HepG2 (cell line): ENCODE results near the gene FAM171A2. TPM values are rescaled to one million over a fixed set of nuclear protein-coding genes. Genes with fewer than 3 reads are reported as not detected.

ENCODE experiments used
- ARNT2 ChIP-seq: sonication (generic); formaldehyde crosslinking; IDR thresholded peaks from 2 replicates; pipeline ENCODE4 v1.8.0; 2022; ENCODE audit warnings: mild to moderate bottlenecking, low read depth, missing genetic modification reagents, moderate library complexity
- ELF3 ChIP-seq: IDR thresholded peaks from 2 replicates; pipeline ENCODE4 v1.6.1; 2016; ENCODE audit warnings: missing genetic modification reagents, missing compliant biosample characterization
- HMG20A ChIP-seq: IDR thresholded peaks from 2 replicates; pipeline ENCODE4 v1.6.1; 2016; ENCODE audit warnings: borderline replicate concordance
- HNRNPH1 ChIP-seq: fragments of 200-400 bp; formaldehyde crosslinking; optimal IDR thresholded peaks from 2 replicates; pipeline ENCODE3; 2017; ENCODE audit warnings: mild to moderate bottlenecking, low read depth, low read length
- HOXA5 ChIP-seq: sonication (generic); formaldehyde crosslinking; IDR thresholded peaks from 2 replicates; pipeline ENCODE4 v1.4.0; 2020; ENCODE audit warnings: missing genetic modification reagents
- IKZF4 ChIP-seq: sonication (generic); formaldehyde crosslinking; IDR thresholded peaks from 2 replicates; pipeline ENCODE4 v1.5.1; 2020; ENCODE audit warnings: borderline replicate concordance, mild to moderate bottlenecking, low read depth, missing genetic modification reagents; ENCODE audit errors: not compliant biosample characterization
- JDP2 ChIP-seq: sonication (generic); formaldehyde crosslinking; IDR thresholded peaks from 2 replicates; pipeline ENCODE4 v1.8.1; 2022; ENCODE audit warnings: missing genetic modification reagents, borderline replicate concordance
- MEF2D ChIP-seq: sonication (generic); formaldehyde crosslinking; IDR thresholded peaks from 2 replicates; pipeline ENCODE4 v1.5.1; 2020; ENCODE audit warnings: mild to moderate bottlenecking, missing genetic modification reagents
- MTF1 ChIP-seq: sonication (generic); formaldehyde crosslinking; IDR thresholded peaks from 2 replicates; pipeline ENCODE4 v1.5.0; 2020; ENCODE audit warnings: missing genetic modification reagents
- MYC ChIP-seq: sonication (generic); formaldehyde crosslinking; IDR thresholded peaks from 2 replicates; pipeline ENCODE4 v1.9.0; 2021; ENCODE audit warnings: missing genetic modification reagents, borderline replicate concordance
- NONO ChIP-seq, 2 experiments: fragments of 450-650 bp in 1 of 2; sonication (generic) in 1 of 2; formaldehyde crosslinking in 1 of 2; IDR thresholded peaks in 1 of 2; conservative IDR thresholded peaks in 1 of 2; 2 replicates each; pipeline versions ENCODE4 v1.6.1 to v1.8.0; 2017 to 2022; ENCODE audit warnings: mild to moderate bottlenecking in 1 of 2, missing genetic modification reagents in 1 of 2, moderate library complexity in 1 of 2
- PAF1 ChIP-seq: IDR thresholded peaks from 2 replicates; pipeline ENCODE4 v1.6.1; 2016; ENCODE audit warnings: missing genetic modification reagents, missing compliant biosample characterization
- PPARG ChIP-seq: conservative IDR thresholded peaks from 2 replicates; pipeline ENCODE4 v1.6.1; 2016; ENCODE audit warnings: missing biosample characterization, missing genetic modification reagents
- RELA ChIP-seq: sonication (generic); formaldehyde crosslinking; IDR thresholded peaks from 2 replicates; pipeline ENCODE4 v1.4.0; 2020; ENCODE audit warnings: missing genetic modification reagents
- RFXANK ChIP-seq: IDR thresholded peaks from 2 replicates; pipeline ENCODE4 v1.6.1; 2016
- SNRNP70 ChIP-seq: fragments of 200-400 bp; formaldehyde crosslinking; IDR thresholded peaks from 2 replicates; pipeline ENCODE4 v1.6.1; 2017; ENCODE audit warnings: mild to moderate bottlenecking, low read depth, low read length, moderate library complexity
- TGIF2 ChIP-seq: IDR thresholded peaks from 2 replicates; pipeline ENCODE4 v1.6.1; 2016; ENCODE audit warnings: control low read depth, missing compliant biosample characterization
- TIGD3 ChIP-seq: sonication (generic); formaldehyde crosslinking; IDR thresholded peaks from 2 replicates; pipeline ENCODE4 v1.5.1; 2020; ENCODE audit warnings: mild to moderate bottlenecking, missing genetic modification reagents, borderline replicate concordance
- ZBTB2 ChIP-seq: sonication (generic); formaldehyde crosslinking; IDR thresholded peaks from 2 replicates; pipeline ENCODE4 v1.8.0; 2022; ENCODE audit warnings: low read depth, missing genetic modification reagents
- ZEB1 ChIP-seq: IDR thresholded peaks from 2 replicates; pipeline ENCODE4 v1.6.1; 2012; ENCODE audit warnings: mild to moderate bottlenecking, low read depth, inconsistent platforms; ENCODE audit not compliant: insufficient replicate concordance
- ZNF24 ChIP-seq: fragments of 450-650 bp; IDR thresholded peaks from 2 replicates; pipeline ENCODE4 v1.6.1; 2017; ENCODE audit warnings: antibody characterized with exemption, mild to moderate bottlenecking
- ZNF256 ChIP-seq: sonication (generic); formaldehyde crosslinking; conservative IDR thresholded peaks from 2 replicates; pipeline ENCODE4 v1.4.0; 2020; ENCODE audit warnings: missing genetic modification reagents
- ZSCAN25 ChIP-seq: sonication (generic); formaldehyde crosslinking; IDR thresholded peaks from 2 replicates; pipeline ENCODE4 v1.8.0; 2022; ENCODE audit warnings: mild to moderate bottlenecking, missing genetic modification reagents
- ZZZ3 ChIP-seq: sonication (generic); formaldehyde crosslinking; IDR thresholded peaks from 2 replicates; pipeline ENCODE4 v1.4.0; 2020; ENCODE audit warnings: missing genetic modification reagents, mild to moderate bottlenecking, borderline replicate concordance
- polyA plus RNA-seq, 8 experiments: library from polyadenylated mRNA; depleted of rRNA in 3 of 8; stranded (reverse) in 7 of 8; unstranded in 1 of 8; fragments of >200 nt; fragmentation: Illumina TruSeq in 4 of 8; extraction: Trizol in 4 of 8; gene quantifications; 2 replicates each; pipeline versions ENCODE4 v1.2.1 to v1.2.3, GENCODE V29; 2011 to 2016; ENCODE audit warnings: low read depth in 4 of 8, missing spikeins in 1 of 8, mixed read lengths in 1 of 8; ENCODE audit not compliant: insufficient read depth in 1 of 8
- total RNA-seq, 5 experiments: library from RNA; depleted of rRNA; stranded (reverse); fragments of >200 nt; fragmentation: Illumina TruSeq; extraction: Trizol; gene quantifications; 2 replicates each; pipeline ENCODE4 v1.2.3, GENCODE V29; 2016; ENCODE audit warnings: low read depth in 1 of 5
- TF ChIP-seq, protein P1 (sequence below): IDR thresholded peaks from 2 replicates; pipeline ENCODE4 v1.6.1; 2016; ENCODE audit warnings: missing compliant biosample characterization, missing genetic modification reagents, borderline replicate concordance
- TF ChIP-seq, protein P2 (sequence below): sonication (generic); formaldehyde crosslinking; conservative IDR thresholded peaks from 2 replicates; pipeline ENCODE4 v1.8.0; 2022; ENCODE audit warnings: low read depth, missing genetic modification reagents

FAM171A2 gene
- total and polyA plus RNA-seq, 2 of the 13 experiments (the other 11 are each of a cell fraction or from before 2014, with no cell fraction given) = 1.8 to 3.6 TPM

- TF ChIP-seq, protein P1, sequence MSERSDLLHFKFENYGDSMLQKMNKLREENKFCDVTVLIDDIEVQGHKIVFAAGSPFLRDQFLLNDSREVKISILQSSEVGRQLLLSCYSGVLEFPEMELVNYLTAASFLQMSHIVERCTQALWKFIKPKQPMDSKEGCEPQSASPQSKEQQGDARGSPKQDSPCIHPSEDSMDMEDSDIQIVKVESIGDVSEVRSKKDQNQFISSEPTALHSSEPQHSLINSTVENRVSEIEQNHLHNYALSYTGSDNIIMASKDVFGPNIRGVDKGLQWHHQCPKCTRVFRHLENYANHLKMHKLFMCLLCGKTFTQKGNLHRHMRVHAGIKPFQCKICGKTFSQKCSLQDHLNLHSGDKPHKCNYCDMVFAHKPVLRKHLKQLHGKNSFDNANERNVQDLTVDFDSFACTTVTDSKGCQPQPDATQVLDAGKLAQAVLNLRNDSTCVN (CRISPR knock-in tag) = peak; percentile 55; the same call in 1 of the 2 replicates
- no peak for TF ChIP-seq RELA
- TF ChIP-seq IKZF4 = no peak
- no peak for TF ChIP-seq PAF1 (CRISPR knock-in tag)
- TF ChIP-seq ARNT2 (CRISPR knock-in tag) = peak; percentile 69; the same call in 1 of the 2 replicates
- TF ChIP-seq ELF3 = peak; percentile 84
- TF ChIP-seq JDP2 (CRISPR knock-in tag) = no peak
- TF ChIP-seq SNRNP70 = no peak
- TF ChIP-seq ZSCAN25 (CRISPR knock-in tag) = peak; percentile 48; the same call in 1 of the 2 replicates
- TF ChIP-seq NONO (IDR thresholded peaks at IDR 0.05) = no peak
- 0 out of 2 replicates have a peak, but pooled peaks have one; percentile 57 for TF ChIP-seq NONO (CRISPR knock-in tag; conservative IDR thresholded peaks at IDR 0.05)
- TF ChIP-seq HOXA5 (CRISPR knock-in tag) = no peak; the same call in 1 of the 2 replicates
- no peak for TF ChIP-seq HNRNPH1
- 0 out of 2 replicates have a peak, but pooled peaks have one; percentile 11 for TF ChIP-seq HMG20A (CRISPR knock-in tag)
- no peak; the same call in 1 of the 2 replicates for TF ChIP-seq ZZZ3 (CRISPR knock-in tag)
- TF ChIP-seq, protein P2, sequence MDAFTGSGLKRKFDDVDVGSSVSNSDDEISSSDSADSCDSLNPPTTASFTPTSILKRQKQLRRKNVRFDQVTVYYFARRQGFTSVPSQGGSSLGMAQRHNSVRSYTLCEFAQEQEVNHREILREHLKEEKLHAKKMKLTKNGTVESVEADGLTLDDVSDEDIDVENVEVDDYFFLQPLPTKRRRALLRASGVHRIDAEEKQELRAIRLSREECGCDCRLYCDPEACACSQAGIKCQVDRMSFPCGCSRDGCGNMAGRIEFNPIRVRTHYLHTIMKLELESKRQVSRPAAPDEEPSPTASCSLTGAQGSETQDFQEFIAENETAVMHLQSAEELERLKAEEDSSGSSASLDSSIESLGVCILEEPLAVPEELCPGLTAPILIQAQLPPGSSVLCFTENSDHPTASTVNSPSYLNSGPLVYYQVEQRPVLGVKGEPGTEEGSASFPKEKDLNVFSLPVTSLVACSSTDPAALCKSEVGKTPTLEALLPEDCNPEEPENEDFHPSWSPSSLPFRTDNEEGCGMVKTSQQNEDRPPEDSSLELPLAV (CRISPR knock-in tag) = no peak
- TF ChIP-seq MYC (CRISPR knock-in tag) = peak; percentile 18; the same call in 1 of the 2 replicates
- TF ChIP-seq ZBTB2 (CRISPR knock-in tag) = no peak
- TF ChIP-seq TGIF2 = peak; percentile 95
- TF ChIP-seq ZEB1 = no peak
- 0 out of 2 replicates have a peak, but pooled peaks have one; percentile 9 for TF ChIP-seq PPARG (CRISPR knock-in tag)
- TF ChIP-seq ZNF24 = no peak
- no peak; the same call in 1 of the 2 replicates for TF ChIP-seq MEF2D (CRISPR knock-in tag)
- no peak for TF ChIP-seq TIGD3 (CRISPR knock-in tag)
- TF ChIP-seq MTF1 = no peak
- no peak for TF ChIP-seq ZNF256 (CRISPR knock-in tag)
- 0 out of 2 replicates have a peak, but pooled peaks have one; percentile 75 for TF ChIP-seq RFXANK
Measured at GRCh38 chr17:44344939-44345453, 18.7 kb downstream of the FAM171A2 start, which contains the start of gene GRN (continued).
